Activated CD4-positive, alpha-beta T cell treated with anti-CD3 and anti-CD28 coated beads, Interleukin-10, Interleukin-2, amounts not matched to agents 100 ng/mL and 50 ng/mL, durations not matched to agents 16 hours and 8 hours (primary cell): ENCODE measurements around the gene PRXL2A.
"Not testable (repeated sequence)": the region's sequence is repeated elsewhere in the genome, so short reads cannot be mapped to it uniquely, and the experiment has no call there.

Source experiments
- DNase-seq: peaks from one replicate; pipeline ENCODE4 v3.0.0-alpha.2; 2020

The PRXL2A gene

GRCh38 chr10:80477813-80478212 lies 69.5 kb downstream of the PRXL2A start:
- DNase-seq = no peak

GRCh38 chr10:80480373-80480772 lies 72.0 kb downstream of the PRXL2A start:
- DNase-seq = not testable (repeated sequence)

GRCh38 chr10:80480852-80481251 lies 72.5 kb downstream of the PRXL2A start:
- no peak for DNase-seq

GRCh38 chr10:80484243-80484642 lies 75.9 kb downstream of the PRXL2A start:
- no peak for DNase-seq

- DNase-seq = no peak
Measured at GRCh38 chr10:80484676-80485075, 76.3 kb downstream of the PRXL2A start.

GRCh38 chr10:80485076-80485945 lies 77.0 kb downstream of the PRXL2A start:
- DNase-seq = peak; percentile 71

GRCh38 chr10:80485946-80486764 lies 77.8 kb downstream of the PRXL2A start:
- DNase-seq = peak; percentile 52
